Measurements from ENCODE around the gene KIAA1217. TPM values are rescaled to one million over a fixed set of nuclear protein-coding genes. Genes with fewer than 3 reads are reported as not detected.

KIAA1217 gene
- total RNA-seq, 4 donors from 2014 or later, result 34.8 to 66.8 (median 52.9) TPM

GRCh38 chr10:24571870-24572450 is 363.0 kb downstream of the KIAA1217 start:
- DNase-seq (ENCODE audit: low spot score in 2 of 2), result no peak
- no peak for TF ChIP-seq POLR2A (IDR thresholded peaks at IDR 0.05)
- TF ChIP-seq CTCF (IDR thresholded peaks at IDR 0.05), result no peak
- H3K4me3 ChIP-seq (ENCODE audit: low read depth, poor library complexity, severe bottlenecking), result no peak overlapping the region
- intact Hi-C loops (cut with DNase I; ENCODE audit: low total_unique reads), result no loop called here
- 47 to 49% methylated on average over 7 of the region's 7 CpGs for WGBS, 2 donors

DNA sequence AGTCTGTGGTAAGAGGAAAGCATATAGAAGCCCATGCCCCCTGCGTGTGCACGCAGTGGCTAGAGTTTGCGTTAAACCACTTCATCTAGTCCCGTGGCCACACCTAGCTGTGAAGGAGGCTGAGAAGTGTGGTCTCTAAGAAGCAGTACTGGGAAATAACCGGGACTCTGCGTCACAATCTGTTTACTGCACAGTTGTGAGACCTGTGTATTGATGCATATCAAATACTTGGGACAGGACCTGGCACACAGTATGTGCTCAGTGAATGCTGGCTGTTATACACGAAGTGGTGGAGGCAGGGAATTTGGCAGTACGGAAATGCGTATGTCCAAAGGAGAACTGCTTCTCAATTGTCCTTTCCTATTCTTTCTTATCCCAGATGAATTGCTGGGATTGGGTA is 365.2 kb downstream of the KIAA1217 start:
- DNase-seq (ENCODE audit: low spot score in 2 of 2), result no peak
- intact Hi-C loops (cut with DNase I; ENCODE audit: low total_unique reads), result no loop called here
- H3K4me3 ChIP-seq (ENCODE audit: low read depth, poor library complexity, severe bottlenecking), result no peak overlapping the region
- WGBS, 2 donors, result 80 to 83% methylated on average over 9 of the region's 9 CpGs
- TF ChIP-seq POLR2A (IDR thresholded peaks at IDR 0.05) (no peak), CTCF (IDR thresholded peaks at IDR 0.05) (no peak)

DNA sequence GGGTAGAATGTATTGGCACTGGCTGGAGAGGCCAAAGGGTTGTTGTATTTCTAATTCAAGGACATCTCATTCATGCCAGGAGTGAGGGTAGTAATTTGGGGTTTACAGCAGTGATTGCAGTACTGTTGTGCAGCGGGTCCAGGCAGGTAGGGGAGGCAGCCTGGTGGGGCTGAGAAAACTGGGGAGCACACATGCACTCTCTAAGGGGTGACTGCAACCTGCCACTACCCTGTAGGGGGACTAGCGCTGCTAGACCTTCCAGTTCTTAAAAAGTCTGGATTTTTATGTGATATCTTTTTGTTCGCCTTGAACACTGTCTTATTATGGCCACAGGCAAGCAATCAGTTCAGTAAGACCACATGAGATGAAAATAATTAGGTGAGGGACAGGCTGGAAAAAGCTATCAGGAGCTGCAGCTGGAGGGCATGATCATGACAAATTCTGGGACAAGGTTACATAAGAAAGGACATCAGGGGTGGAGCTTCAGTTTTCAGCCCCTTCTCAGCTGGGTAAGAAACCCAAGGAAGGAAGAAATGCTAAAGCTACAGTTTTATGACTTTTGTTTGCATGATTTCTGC is 365.7 kb downstream of the KIAA1217 start:
- DNase-seq (ENCODE audit: low spot score in 2 of 2), result no peak
- TF ChIP-seq CTCF (IDR thresholded peaks at IDR 0.05) (no peak), POLR2A (IDR thresholded peaks at IDR 0.05) (no peak)
- WGBS, 2 donors, result 67 to 80% methylated on average over 3 of the region's 3 CpGs
- H3K4me3 ChIP-seq (ENCODE audit: low read depth, poor library complexity, severe bottlenecking), result no peak overlapping the region
- intact Hi-C loops (cut with DNase I; ENCODE audit: low total_unique reads), result no loop called here

DNA sequence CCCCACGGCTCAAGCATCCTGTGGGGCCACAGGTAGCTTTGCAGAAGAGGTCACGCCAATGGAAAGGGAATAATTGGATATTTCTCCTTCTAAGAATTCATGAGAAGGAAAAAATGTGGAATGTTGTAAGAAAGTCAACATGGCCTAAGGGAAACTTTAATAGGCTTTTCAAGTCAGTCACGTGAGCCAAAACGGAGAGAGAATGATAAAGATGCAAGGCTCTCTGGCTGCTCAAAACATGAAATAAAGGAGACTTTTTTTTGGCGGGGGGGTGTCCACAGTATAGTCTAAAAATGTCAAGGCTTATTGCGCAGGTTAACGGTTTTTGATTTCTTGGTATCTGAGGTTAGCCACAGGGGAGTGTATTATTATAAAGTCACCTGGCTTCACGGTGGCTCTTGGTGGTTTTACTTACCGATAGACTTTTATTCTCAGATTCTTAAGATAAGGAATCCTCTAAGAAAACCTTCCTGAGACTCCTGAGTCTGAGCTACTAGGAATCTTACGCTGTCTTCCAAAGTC is 366.6 kb downstream of the KIAA1217 start:
- no peak for DNase-seq (ENCODE audit: low spot score in 2 of 2)
- 44 to 58% methylated on average over 10 of the region's 10 CpGs for WGBS, 2 donors
- TF ChIP-seq POLR2A (IDR thresholded peaks at IDR 0.05) (no peak), CTCF (IDR thresholded peaks at IDR 0.05) (no peak)
- H3K4me3 ChIP-seq (ENCODE audit: low read depth, poor library complexity, severe bottlenecking), result no peak overlapping the region
- intact Hi-C loops (cut with DNase I; ENCODE audit: low total_unique reads), result no loop called here

DNA sequence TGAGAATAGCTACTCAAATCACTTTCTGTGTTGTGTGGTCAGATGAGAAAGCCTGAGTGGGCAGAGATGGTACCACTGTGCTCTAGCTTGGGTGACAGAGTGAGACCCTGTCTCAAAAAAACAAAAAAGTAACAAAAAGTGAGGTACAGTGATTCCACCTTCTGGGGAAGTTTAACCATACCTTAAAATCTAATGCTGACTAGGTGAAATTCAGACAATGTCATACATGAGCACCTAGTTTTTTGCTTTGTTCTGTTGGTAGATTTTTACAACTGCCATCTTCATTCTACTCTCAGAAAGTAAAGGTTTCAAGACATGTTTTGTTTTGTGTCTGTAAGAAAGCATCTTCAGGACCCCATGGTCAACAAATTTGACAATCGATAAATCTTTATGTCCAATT is 370.5 kb downstream of the KIAA1217 start:
- WGBS, 2 donors, result 87 to 93% methylated on average over 1 of the region's 1 CpG

More for the DNA sequence above, 370.5 kb downstream of the KIAA1217 start:
- no peak overlapping the region for H3K4me3 ChIP-seq (ENCODE audit: low read depth, poor library complexity, severe bottlenecking)
- DNase-seq (ENCODE audit: low spot score in 2 of 2), result no peak
- TF ChIP-seq POLR2A (IDR thresholded peaks at IDR 0.05) (no peak), CTCF (IDR thresholded peaks at IDR 0.05) (no peak)
- intact Hi-C loops (cut with DNase I; ENCODE audit: low total_unique reads), result no loop called here

Measured in lower leg skin (tissue), 4 donors.